NT2/D1 (cell line): ENCODE measurements around the gene TNFRSF25.

Experiments
- DNase-seq: peaks from one replicate; pipeline ENCODE4 v3.0.0-alpha.2; 2011; ENCODE audit warnings: low read depth, low spot score
- H3K27me3 ChIP-seq: 2 replicates; pipeline ENCODE4 v1.6.0; 2011; ENCODE audit warnings: mild to moderate bottlenecking; ENCODE audit not compliant: insufficient read length, insufficient read depth
- H3K36me3 ChIP-seq: 2 replicates; pipeline ENCODE4 v1.6.1; 2011; ENCODE audit warnings: mild to moderate bottlenecking, low read length, mixed read lengths; ENCODE audit not compliant: insufficient read depth, insufficient read length
- H3K4me1 ChIP-seq: 2 replicates; pipeline ENCODE4 v1.5.1; 2011; ENCODE audit not compliant: insufficient read depth, insufficient read length
- H3K4me3 ChIP-seq: 2 replicates; pipeline ENCODE4 v1.5.1; 2011; ENCODE audit warnings: low read depth; ENCODE audit not compliant: insufficient read length
- H3K9ac ChIP-seq: 2 replicates; pipeline ENCODE4 v1.6.0; 2011; ENCODE audit warnings: low read depth; ENCODE audit not compliant: insufficient read length
- H3K9me3 ChIP-seq: 2 replicates; pipeline ENCODE4 v1.5.1; 2011; ENCODE audit warnings: mild to moderate bottlenecking, low read length; ENCODE audit not compliant: insufficient read depth
- SUZ12 ChIP-seq: IDR thresholded peaks from 2 replicates; pipeline ENCODE4 v1.6.1; 2011; ENCODE audit not compliant: insufficient read length, insufficient read depth; ENCODE audit errors: extremely low read depth
- YY1 ChIP-seq: IDR thresholded peaks from 2 replicates; pipeline ENCODE4 v1.6.1; 2011; ENCODE audit not compliant: insufficient read length, insufficient read depth
- ZNF274 ChIP-seq: IDR thresholded peaks from 2 replicates; pipeline ENCODE4 v1.6.1; 2011; ENCODE audit warnings: mild to moderate bottlenecking, low read depth, low read length

The TNFRSF25 gene

GRCh38 chr1:6489799-6490180 is 23.8 kb upstream of the TNFRSF25 start:
- Histone ChIP-seq H3K27me3 (peaks cover 5% of the 10 kb centered on the region), H3K36me3 (no peaks in the 10 kb centered on the region), H3K4me3 (peak overlapping the region; percentile 79), H3K9ac (peak overlapping the region; percentile 91), H3K4me1 (peaks cover 26% of the 10 kb centered on the region), H3K9me3 (no peaks in the 10 kb centered on the region)
- no peak for TF ChIP-seq ZNF274
- TF ChIP-seq SUZ12: no peak
- no peak for TF ChIP-seq YY1
- peak; percentile 43 for DNase-seq

- DNase-seq: no peak
- Histone ChIP-seq H3K36me3 (no peaks in the 10 kb centered on the region), H3K4me1 (peaks cover 26% of the 10 kb centered on the region), H3K27me3 (peaks cover 9% of the 10 kb centered on the region), H3K9ac (peak overlapping the region; percentile 68), H3K4me3 (no peak overlapping the region), H3K9me3 (no peaks in the 10 kb centered on the region)
- TF ChIP-seq YY1 (no peak), ZNF274 (no peak), SUZ12 (no peak)
Measured at GRCh38 chr1:6489383-6489765, 23.4 kb upstream of the TNFRSF25 start.

GRCh38 chr1:6488602-6489382 is 22.8 kb upstream of the TNFRSF25 start:
- no peak for TF ChIP-seq ZNF274
- TF ChIP-seq YY1: no peak
- TF ChIP-seq SUZ12: no peak
- no peak for DNase-seq
- H3K9ac ChIP-seq: peak overlapping the region; percentile 68
- peaks cover 9% of the 10 kb centered on the region for H3K27me3 ChIP-seq
- H3K4me1 ChIP-seq: peaks cover 26% of the 10 kb centered on the region
- no peaks in the 10 kb centered on the region for H3K9me3 ChIP-seq
- peaks cover 5% of the 10 kb centered on the region for H3K36me3 ChIP-seq
- H3K4me3 ChIP-seq: no peak overlapping the region

GRCh38 chr1:6487804-6488484 is 22.0 kb upstream of the TNFRSF25 start:
- Histone ChIP-seq H3K27me3 (peaks cover 9% of the 10 kb centered on the region), H3K4me3 (no peak overlapping the region), H3K9me3 (no peaks in the 10 kb centered on the region), H3K36me3 (peaks cover 5% of the 10 kb centered on the region), H3K9ac (no peak overlapping the region), H3K4me1 (peaks cover 26% of the 10 kb centered on the region)
- TF ChIP-seq SUZ12: no peak
- TF ChIP-seq YY1: no peak
- no peak for TF ChIP-seq ZNF274
- no peak for DNase-seq

- Histone ChIP-seq H3K9ac (peak overlapping the region; percentile 21), H3K36me3 (peaks cover 5% of the 10 kb centered on the region), H3K4me1 (peaks cover 17% of the 10 kb centered on the region), H3K4me3 (no peak overlapping the region), H3K9me3 (no peaks in the 10 kb centered on the region), H3K27me3 (peaks cover 9% of the 10 kb centered on the region)
- TF ChIP-seq ZNF274: no peak
- TF ChIP-seq SUZ12: no peak
- TF ChIP-seq YY1: no peak
- peak; percentile 76 for DNase-seq
Measured at GRCh38 chr1:6486433-6487011, 20.5 kb upstream of the TNFRSF25 start.

GRCh38 chr1:6485168-6486101 is 19.5 kb upstream of the TNFRSF25 start:
- Histone ChIP-seq H3K9ac (peak overlapping the region; percentile 64), H3K36me3 (peaks cover 5% of the 10 kb centered on the region), H3K27me3 (peaks cover 9% of the 10 kb centered on the region), H3K9me3 (no peaks in the 10 kb centered on the region), H3K4me3 (peak overlapping the region; percentile 26), H3K4me1 (peaks cover 15% of the 10 kb centered on the region)
- TF ChIP-seq YY1: no peak
- no peak for TF ChIP-seq SUZ12
- TF ChIP-seq ZNF274: no peak
- no peak for DNase-seq
